HEK293 (cell line): Measurements from ENCODE around the gene ABHD16A.
A peak's percentile ranks its signal among the peaks of the same experiment; 100 is the strongest.

Source experiments
- CTCF ChIA-PET: fragments of 350-600 bp; formaldehyde crosslinking; extraction: SDS; loops from one replicate; lab custom pipeline; 2021; ENCODE audit warnings: antibody characterized with exemption; lab: Yijun Ruan, JAX
- POLR2A ChIA-PET: fragments of 300-600 bp; formaldehyde crosslinking; extraction: SDS; loops from one replicate; lab custom pipeline; 2020; ENCODE audit warnings: antibody characterized with exemption, inconsistent platforms; lab: Yijun Ruan, JAX
- H3K27ac ChIP-seq: fragments of 200-500 bp; sonication (Bioruptor generic); 2 replicates; pipeline ENCODE4 v1.5.1; 2014; ENCODE audit warnings: low read depth, low read length, control low read depth, inconsistent platforms; ENCODE audit errors: extremely low read depth
- H3K36me3 ChIP-seq, 2 experiments: fragments of 200-500 bp in 1 of 2; sonication (Bioruptor generic) in 1 of 2; 1 replicate in 1 of 2; 2 replicates in 1 of 2; pipeline ENCODE4 v1.5.1; 2014 to 2017; ENCODE audit warnings: inconsistent platforms in 2 of 2, low read length in 2 of 2; ENCODE audit not compliant: control insufficient read depth in 2 of 2, insufficient read depth in 1 of 2
- H3K4me1 ChIP-seq: fragments of 200-500 bp; sonication (Bioruptor generic); 2 replicates; pipeline ENCODE4 v1.5.1; 2014; ENCODE audit warnings: mild to moderate bottlenecking, low read length, inconsistent platforms; ENCODE audit not compliant: control insufficient read depth, insufficient read depth
- H3K4me3 ChIP-seq: 2 replicates; pipeline ENCODE4 v1.5.1; 2011; ENCODE audit warnings: low read depth, mild to moderate bottlenecking, control low read depth, low read length, moderate library complexity
- H3K9me3 ChIP-seq: fragments of 200-500 bp; sonication (Bioruptor generic); 2 replicates; pipeline ENCODE4 v1.5.1; 2014; ENCODE audit warnings: low read depth, low read length, inconsistent platforms; ENCODE audit not compliant: control insufficient read depth, insufficient read depth
- BCL11A ChIP-seq: fragments of 450-650 bp; formaldehyde crosslinking; IDR thresholded peaks from 2 replicates; pipeline ENCODE4 v1.5.1; 2016; ENCODE audit warnings: low read depth, missing biosample characterization, missing genetic modification characterization
- OSR2 ChIP-seq: fragments of 450-650 bp; formaldehyde crosslinking; IDR thresholded peaks from 2 replicates; pipeline ENCODE4 v1.5.1; 2016; ENCODE audit warnings: missing biosample characterization, missing genetic modification characterization
- OVOL3 ChIP-seq: fragments of 450-650 bp; formaldehyde crosslinking; IDR thresholded peaks from 2 replicates; pipeline ENCODE4 v1.5.1; 2016; ENCODE audit warnings: missing biosample characterization, missing genetic modification characterization
- ZBTB1 ChIP-seq: fragments of 450-650 bp; formaldehyde crosslinking; IDR thresholded peaks from 2 replicates; pipeline ENCODE4 v1.5.1; 2016; ENCODE audit warnings: missing biosample characterization, missing genetic modification characterization
- ZBTB8A ChIP-seq: fragments of 450-650 bp; formaldehyde crosslinking; IDR thresholded peaks from 2 replicates; pipeline ENCODE4 v1.5.1; 2016; ENCODE audit warnings: missing biosample characterization, missing genetic modification characterization
- ZNF112 ChIP-seq: fragments of 450-650 bp; formaldehyde crosslinking; IDR thresholded peaks from 2 replicates; pipeline ENCODE4 v1.5.0; 2017; ENCODE audit warnings: missing biosample characterization, missing genetic modification characterization
- ZNF202 ChIP-seq: fragments of 450-650 bp; formaldehyde crosslinking; IDR thresholded peaks from 2 replicates; pipeline ENCODE4 v1.5.1; 2016; ENCODE audit warnings: missing biosample characterization, missing genetic modification characterization, borderline replicate concordance
- ZNF248 ChIP-seq: fragments of 450-650 bp; formaldehyde crosslinking; IDR thresholded peaks from 2 replicates; pipeline ENCODE4 v1.5.1; 2017; ENCODE audit warnings: missing biosample characterization, missing genetic modification characterization
- ZNF292 ChIP-seq: fragments of 450-650 bp; formaldehyde crosslinking; IDR thresholded peaks from 2 replicates; pipeline ENCODE4 v1.5.1; 2016; ENCODE audit warnings: low read depth, missing biosample characterization, missing genetic modification characterization, borderline replicate concordance
- ZNF548 ChIP-seq: fragments of 450-650 bp; formaldehyde crosslinking; IDR thresholded peaks from 2 replicates; pipeline ENCODE4 v1.5.1; 2016; ENCODE audit warnings: missing biosample characterization, missing genetic modification characterization
- ZNF560 ChIP-seq: fragments of 450-650 bp; formaldehyde crosslinking; IDR thresholded peaks from 2 replicates; pipeline ENCODE4 v1.5.1; 2017; ENCODE audit warnings: missing biosample characterization, missing genetic modification characterization, borderline replicate concordance
- ZNF561 ChIP-seq: fragments of 450-650 bp; IDR thresholded peaks from 2 replicates; pipeline ENCODE4 v1.5.1; 2018; ENCODE audit warnings: missing biosample characterization, missing genetic modification characterization, borderline replicate concordance
- ZNF585B ChIP-seq: fragments of 450-650 bp; formaldehyde crosslinking; IDR thresholded peaks from 2 replicates; pipeline ENCODE4 v1.5.1; 2016; ENCODE audit warnings: missing biosample characterization, missing genetic modification characterization
- ZNF610 ChIP-seq: fragments of 450-650 bp; formaldehyde crosslinking; IDR thresholded peaks from 2 replicates; pipeline ENCODE4 v1.5.1; 2016; ENCODE audit warnings: missing biosample characterization, missing genetic modification characterization, borderline replicate concordance
- ZNF626 ChIP-seq: fragments of 450-650 bp; sonication (Bioruptor Pico); formaldehyde crosslinking; IDR thresholded peaks from 2 replicates; pipeline ENCODE4 v1.5.1; 2018; ENCODE audit warnings: missing biosample characterization, missing genetic modification characterization, inconsistent platforms
- ZNF843 ChIP-seq: fragments of 450-650 bp; formaldehyde crosslinking; IDR thresholded peaks from 2 replicates; pipeline ENCODE4 v1.5.1; 2016; ENCODE audit warnings: missing biosample characterization, missing genetic modification characterization
- ZXDB ChIP-seq: fragments of 450-650 bp; formaldehyde crosslinking; IDR thresholded peaks from 2 replicates; pipeline ENCODE4 v1.5.1; 2016; ENCODE audit warnings: missing biosample characterization, missing genetic modification characterization
- TF ChIP-seq, protein P1 (sequence below): fragments of 450-650 bp; formaldehyde crosslinking; IDR thresholded peaks from 2 replicates; pipeline ENCODE4 v1.5.1; 2016; ENCODE audit warnings: missing biosample characterization, missing genetic modification characterization
- TF ChIP-seq, protein P2 (sequence below): fragments of 450-650 bp; formaldehyde crosslinking; IDR thresholded peaks from 2 replicates; pipeline ENCODE4 v1.5.1; 2016; ENCODE audit warnings: missing biosample characterization, missing genetic modification characterization
- TF ChIP-seq, protein P3 (sequence below): fragments of 450-650 bp; formaldehyde crosslinking; IDR thresholded peaks from 2 replicates; pipeline ENCODE4 v1.5.1; 2016; ENCODE audit warnings: missing biosample characterization, missing genetic modification characterization

Gene ABHD16A

DNA sequence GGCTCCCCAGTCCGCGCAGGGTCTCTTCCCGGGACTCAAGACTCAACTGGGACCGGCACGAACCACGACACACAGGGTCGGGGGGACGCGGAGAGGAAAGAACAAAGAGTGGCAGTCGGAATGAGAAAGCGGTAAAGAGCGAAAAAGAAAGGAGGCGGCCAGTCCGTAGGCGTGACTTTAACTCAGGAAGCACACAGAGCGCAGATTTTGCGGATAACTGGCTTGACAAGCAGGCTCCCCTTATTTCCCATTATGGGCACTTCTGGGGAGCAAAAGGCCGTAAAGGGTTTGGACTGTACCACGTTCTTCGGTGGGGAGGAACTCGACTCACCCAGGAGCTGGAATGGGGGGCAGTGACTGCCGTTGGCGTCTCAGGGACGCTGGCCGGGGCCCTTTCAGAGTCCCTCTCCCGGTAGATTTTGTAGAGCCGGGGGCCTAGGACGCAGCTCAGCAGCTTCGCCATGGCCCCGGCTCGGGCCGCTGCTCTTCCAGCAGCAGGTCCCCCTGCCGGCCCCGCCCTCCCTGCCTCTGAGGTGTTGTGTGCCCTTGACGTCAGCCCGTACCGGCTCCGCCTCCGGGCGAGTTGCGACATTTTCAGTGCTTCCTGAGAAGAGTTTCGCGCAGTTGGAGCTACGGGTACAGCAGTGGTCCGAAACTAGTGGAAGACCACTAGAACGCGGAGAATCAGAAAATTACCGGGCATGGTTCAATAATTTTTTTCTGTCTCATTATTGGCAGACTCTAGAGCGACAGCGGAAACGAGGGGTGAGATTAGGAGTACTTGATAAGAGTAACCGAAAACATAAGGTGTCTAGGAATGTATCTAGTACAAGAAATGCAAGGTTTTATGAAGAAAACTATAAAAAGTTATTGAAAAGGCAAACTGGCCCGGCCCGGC is at the start of gene ABHD16A (continued):
- TF ChIP-seq ZNF248 (tag by site-specific recombination) (no peak), ZNF610 (tag by site-specific recombination) (no peak), ZNF626 (tag by site-specific recombination) (no peak), ZXDB (tag by site-specific recombination) (peak; percentile 76; the same call in 1 of the 2 replicates), ZNF202 (tag by site-specific recombination) (no peak), ZNF560 (tag by site-specific recombination) (no peak), BCL11A (tag by site-specific recombination) (no peak), ZBTB8A (tag by site-specific recombination) (0 out of 2 replicates have a peak, but pooled peaks have one; percentile 30)
- TF ChIP-seq, protein P1, sequence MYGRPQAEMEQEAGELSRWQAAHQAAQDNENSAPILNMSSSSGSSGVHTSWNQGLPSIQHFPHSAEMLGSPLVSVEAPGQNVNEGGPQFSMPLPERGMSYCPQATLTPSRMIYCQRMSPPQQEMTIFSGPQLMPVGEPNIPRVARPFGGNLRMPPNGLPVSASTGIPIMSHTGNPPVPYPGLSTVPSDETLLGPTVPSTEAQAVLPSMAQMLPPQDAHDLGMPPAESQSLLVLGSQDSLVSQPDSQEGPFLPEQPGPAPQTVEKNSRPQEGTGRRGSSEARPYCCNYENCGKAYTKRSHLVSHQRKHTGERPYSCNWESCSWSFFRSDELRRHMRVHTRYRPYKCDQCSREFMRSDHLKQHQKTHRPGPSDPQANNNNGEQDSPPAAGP, result peak; percentile 79
- TF ChIP-seq, protein P2, sequence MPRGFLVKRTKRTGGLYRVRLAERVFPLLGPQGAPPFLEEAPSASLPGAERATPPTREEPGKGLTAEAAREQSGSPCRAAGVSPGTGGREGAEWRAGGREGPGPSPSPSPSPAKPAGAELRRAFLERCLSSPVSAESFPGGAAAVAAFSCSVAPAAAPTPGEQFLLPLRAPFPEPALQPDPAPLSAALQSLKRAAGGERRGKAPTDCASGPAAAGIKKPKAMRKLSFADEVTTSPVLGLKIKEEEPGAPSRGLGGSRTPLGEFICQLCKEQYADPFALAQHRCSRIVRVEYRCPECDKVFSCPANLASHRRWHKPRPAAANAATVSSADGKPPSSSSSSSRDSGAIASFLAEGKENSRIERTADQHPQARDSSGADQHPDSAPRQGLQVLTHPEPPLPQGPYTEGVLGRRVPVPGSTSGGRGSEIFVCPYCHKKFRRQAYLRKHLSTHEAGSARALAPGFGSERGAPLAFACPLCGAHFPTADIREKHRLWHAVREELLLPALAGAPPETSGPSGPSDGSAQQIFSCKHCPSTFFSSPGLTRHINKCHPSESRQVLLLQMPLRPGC (tag by site-specific recombination), result peak; percentile 30; the same call in 1 of the 2 replicates

DNA sequence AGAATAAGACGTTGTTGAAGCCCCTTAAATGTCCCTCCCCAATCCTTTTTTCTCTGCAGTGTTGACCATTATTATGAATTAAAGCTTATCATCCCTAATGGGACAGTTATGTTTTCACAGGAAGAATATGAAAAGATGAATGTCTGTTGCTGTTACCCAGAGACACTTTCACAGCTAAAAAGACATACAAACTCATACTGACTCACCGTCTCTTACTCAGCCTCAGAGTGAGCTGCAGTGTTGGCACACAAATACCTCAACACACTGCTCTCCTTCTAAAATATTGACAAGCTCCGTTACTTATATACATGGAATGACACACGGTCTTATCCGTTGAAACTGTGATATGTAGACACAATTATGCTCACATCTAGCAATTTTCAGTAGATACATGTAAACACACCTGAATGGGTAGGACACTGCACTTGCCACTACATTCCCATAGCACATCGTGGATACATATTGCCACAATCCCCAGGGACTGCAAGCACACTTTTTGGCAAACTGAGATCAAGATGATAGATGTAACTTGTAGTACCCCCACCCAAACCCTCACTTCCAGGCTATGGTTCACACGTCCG is 49.7 kb upstream of the ABHD16A start:
- Histone ChIP-seq H3K4me3 (no peak overlapping the region), H3K9me3 (no peaks in the 10 kb centered on the region), H3K4me1 (no peaks in the 10 kb centered on the region), H3K27ac (no peak overlapping the region), H3K36me3 (peaks cover 0 to 21% of the 10 kb centered on the region in 2 experiments; a peak in 2 of 3 replicates)
- ChIA-PET POLR2A (interaction anchor here (0.5 to 7.4 kb wide), 12 partner anchors 9 to 87 kb away, joined by 3 to 43 read pairs (median 4); partner anchors contain the start of genes HSPA1B and MSH5), CTCF (interaction anchor here (0.6 to 2.3 kb wide), 7 partner anchors 13 to 1371 kb away, joined by 3 to 13 read pairs (median 3); partner anchors contain the start of gene DDAH2)
- TF ChIP-seq OVOL3 (tag by site-specific recombination) (no peak), ZNF585B (tag by site-specific recombination) (no peak), ZNF292 (no peak), ZNF843 (tag by site-specific recombination) (no peak), ZNF560 (tag by site-specific recombination) (no peak), ZBTB1 (tag by site-specific recombination) (no peak), ZBTB8A (tag by site-specific recombination) (no peak), ZNF561 (tag by site-specific recombination) (no peak), ZNF548 (tag by site-specific recombination) (no peak), OSR2 (no peak), ZNF112 (tag by site-specific recombination) (no peak)
- TF ChIP-seq, protein P3, sequence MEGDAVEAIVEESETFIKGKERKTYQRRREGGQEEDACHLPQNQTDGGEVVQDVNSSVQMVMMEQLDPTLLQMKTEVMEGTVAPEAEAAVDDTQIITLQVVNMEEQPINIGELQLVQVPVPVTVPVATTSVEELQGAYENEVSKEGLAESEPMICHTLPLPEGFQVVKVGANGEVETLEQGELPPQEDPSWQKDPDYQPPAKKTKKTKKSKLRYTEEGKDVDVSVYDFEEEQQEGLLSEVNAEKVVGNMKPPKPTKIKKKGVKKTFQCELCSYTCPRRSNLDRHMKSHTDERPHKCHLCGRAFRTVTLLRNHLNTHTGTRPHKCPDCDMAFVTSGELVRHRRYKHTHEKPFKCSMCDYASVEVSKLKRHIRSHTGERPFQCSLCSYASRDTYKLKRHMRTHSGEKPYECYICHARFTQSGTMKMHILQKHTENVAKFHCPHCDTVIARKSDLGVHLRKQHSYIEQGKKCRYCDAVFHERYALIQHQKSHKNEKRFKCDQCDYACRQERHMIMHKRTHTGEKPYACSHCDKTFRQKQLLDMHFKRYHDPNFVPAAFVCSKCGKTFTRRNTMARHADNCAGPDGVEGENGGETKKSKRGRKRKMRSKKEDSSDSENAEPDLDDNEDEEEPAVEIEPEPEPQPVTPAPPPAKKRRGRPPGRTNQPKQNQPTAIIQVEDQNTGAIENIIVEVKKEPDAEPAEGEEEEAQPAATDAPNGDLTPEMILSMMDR (tag by site-specific recombination), result no peak
